ENCODE results near the gene CRX. TPM values are rescaled to one million over a fixed set of nuclear protein-coding genes. Genes with fewer than 3 reads are reported as not detected.
"Not testable (repeated sequence)": the region's sequence is repeated elsewhere in the genome, so short reads cannot be mapped to it uniquely, and the experiment has no call there.

Gene CRX
- total RNA-seq, 4 donors from 2014 or later: not detected

DNA sequence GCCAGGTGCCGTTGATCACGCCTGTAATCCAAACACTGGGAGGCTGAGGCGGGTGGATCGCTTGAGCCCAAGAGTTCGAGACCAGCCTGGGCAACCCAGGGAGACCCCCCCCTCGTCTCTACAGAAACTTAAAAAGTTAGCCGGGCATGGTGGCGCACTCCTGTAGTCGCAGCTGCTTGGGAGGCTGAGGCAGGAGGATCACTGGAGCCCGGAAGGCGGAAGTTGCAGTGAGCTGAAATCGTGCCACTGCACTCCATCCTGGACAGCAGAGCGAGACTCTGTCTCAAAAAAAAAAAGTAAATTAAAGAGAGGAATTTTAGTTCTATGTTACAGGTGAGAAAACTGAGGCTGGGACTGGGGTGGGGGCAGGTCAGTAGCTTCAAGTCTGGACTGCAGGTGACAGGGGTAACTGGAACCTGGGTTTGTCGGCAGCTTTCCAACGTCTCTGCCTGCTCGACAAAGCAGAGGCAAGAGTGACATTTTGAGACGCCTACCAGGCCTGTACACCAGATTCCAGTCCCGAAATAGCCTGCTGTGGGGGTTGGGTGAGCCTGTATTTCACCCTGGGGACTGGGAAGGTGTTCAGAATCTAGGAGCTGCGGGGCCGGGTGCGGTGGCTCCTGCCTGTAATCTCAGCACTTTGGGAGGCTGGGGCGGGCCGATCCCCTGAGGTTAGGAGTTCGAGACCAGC is 42.1 kb upstream of the CRX start:
- peaks cover 0 to 10% of the 10 kb centered on the region in 2 donors for H3K4me1 ChIP-seq
- peak overlapping the region; percentile 79 to 92 for H3K4me3 ChIP-seq
- intact Hi-C loops (cut with DNase I; ENCODE audit: low total_unique reads): loop anchor here (10.0 kb wide), 1 partner anchor 65 kb away; the partner anchor contains the start of gene EHD2
- H3K27ac ChIP-seq: peak overlapping the region; percentile 97 to 99
- H3K27me3 ChIP-seq: no peaks in the 10 kb centered on the region
- TF ChIP-seq CTCF (IDR thresholded peaks at IDR 0.05) (no peak), POLR2A (IDR thresholded peaks at IDR 0.05) (peak in 1 of 2 donors; percentile 31)
- DNase-seq: peak; percentile 68 to 73
- no peaks in the 10 kb centered on the region for H3K9me3 ChIP-seq
- H3K36me3 ChIP-seq: no peaks in the 10 kb centered on the region

- DNase-seq: no peak
- Histone ChIP-seq H3K9me3 (no peaks in the 10 kb centered on the region), H3K27me3 (no peaks in the 10 kb centered on the region), H3K4me1 (peaks cover 0 to 10% of the 10 kb centered on the region in 2 donors), H3K27ac (peak overlapping the region; percentile 97 to 99), H3K4me3 (peak overlapping the region; percentile 79 to 92), H3K36me3 (no peaks in the 10 kb centered on the region)
- intact Hi-C loops (cut with DNase I; ENCODE audit: low total_unique reads): loop anchor here (10.0 kb wide), 1 partner anchor 65 kb away; the partner anchor contains the start of gene EHD2
- TF ChIP-seq CTCF (IDR thresholded peaks at IDR 0.05) (no peak), POLR2A (IDR thresholded peaks at IDR 0.05) (no peak)
These were observed 41.6 kb upstream of the CRX start for GRCh38 chr19:47780215-47780551.

GRCh38 chr19:47781590-47782262 is 40.0 kb upstream of the CRX start:
- intact Hi-C loops (cut with DNase I; ENCODE audit: low total_unique reads): loop anchor here (10.0 kb wide), 1 partner anchor 67 kb away; the partner anchor contains the start of gene EHD2
- H3K27me3 ChIP-seq: no peaks in the 10 kb centered on the region
- no peak for TF ChIP-seq POLR2A (IDR thresholded peaks at IDR 0.05)
- no peak for TF ChIP-seq CTCF (IDR thresholded peaks at IDR 0.05)
- no peak overlapping the region for H3K4me3 ChIP-seq
- H3K36me3 ChIP-seq: no peaks in the 10 kb centered on the region
- H3K4me1 ChIP-seq: peaks cover 0 to 10% of the 10 kb centered on the region in 2 donors
- peak overlapping the region; percentile 33 to 99 for H3K27ac ChIP-seq
- DNase-seq: peak; percentile 63 to 65
- H3K9me3 ChIP-seq: no peaks in the 10 kb centered on the region

DNA sequence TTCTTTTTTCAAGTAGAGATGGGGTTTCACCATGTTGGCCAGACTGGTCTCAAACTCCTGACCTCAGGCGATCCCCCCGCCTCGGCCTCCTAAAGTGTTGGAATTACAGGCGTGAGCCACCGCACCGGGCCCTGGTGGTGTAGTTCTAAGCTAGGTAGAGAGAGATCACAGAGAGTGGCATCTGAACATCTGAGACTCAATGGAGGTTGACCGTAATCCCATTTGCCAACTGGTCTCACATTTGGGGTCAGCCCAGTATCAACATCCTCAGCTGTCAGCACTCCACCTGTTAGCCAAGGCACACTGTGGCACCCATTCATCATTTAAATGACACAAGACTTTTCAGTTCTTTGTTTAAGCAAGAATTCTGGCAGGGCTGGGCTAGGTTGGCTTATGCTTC is 35.2 kb upstream of the CRX start:
- Histone ChIP-seq H3K27me3 (no peaks in the 10 kb centered on the region), H3K27ac (no peak overlapping the region), H3K9me3 (no peaks in the 10 kb centered on the region), H3K4me1 (peaks cover 0 to 4% of the 10 kb centered on the region in 2 donors), H3K4me3 (no peak overlapping the region), H3K36me3 (no peaks in the 10 kb centered on the region)
- no peak for DNase-seq
- intact Hi-C loops (cut with DNase I; ENCODE audit: low total_unique reads): loop anchor here (10.0 kb wide), 1 partner anchor 72 kb away; the partner anchor contains the start of gene EHD2
- no peak for TF ChIP-seq CTCF (IDR thresholded peaks at IDR 0.05)
- no peak for TF ChIP-seq POLR2A (IDR thresholded peaks at IDR 0.05)

GRCh38 chr19:47787307-47787706 is 34.4 kb upstream of the CRX start:
- not testable (repeated sequence) for DNase-seq, H3K9me3 ChIP-seq, H3K36me3 ChIP-seq, H3K27ac ChIP-seq, H3K4me3 ChIP-seq, H3K27me3 ChIP-seq, H3K4me1 ChIP-seq
- intact Hi-C loops (cut with DNase I; ENCODE audit: low total_unique reads): loop anchor here (10.0 kb wide), 1 partner anchor 73 kb away; the partner anchor contains the start of gene EHD2

GRCh38 chr19:47789811-47790210 is 31.9 kb upstream of the CRX start:
- intact Hi-C loops (cut with DNase I; ENCODE audit: low total_unique reads): loop anchor here (10.0 kb wide), 1 partner anchor 75 kb away; the partner anchor contains the start of gene EHD2
- H3K4me3 ChIP-seq, H3K27me3 ChIP-seq, H3K27ac ChIP-seq, H3K9me3 ChIP-seq, H3K4me1 ChIP-seq, H3K36me3 ChIP-seq, DNase-seq: not testable (repeated sequence)

All from uterus (tissue), 4 donors.